Posterior vena cava (tissue), 2 donors: Measurements from ENCODE around the gene VPS26B. TPM values are rescaled to one million over a fixed set of nuclear protein-coding genes. Genes with fewer than 3 reads are reported as not detected.

Experiments
- total RNA-seq, 2 donors: library from RNA; stranded (reverse); fragmentation: NEBNext Ultra II Directional; extraction: Animal tissue kit (Norgen Biotek cat#: 25700); gene quantifications; one replicate each; pipeline ENCODE4 v1.2.1, GENCODE V29; 2021
- donor health status: DM: yes; HTN: yes; CAD: no.
- donor health status: DM: yes; HTN: yes; CAD: no.

Gene VPS26B
- total RNA-seq, 2 donors from 2014 or later, result 30.7 to 34.1 TPM

Other genes with a start within 250 kb of the VPS26B start
- 10 to 100 TPM; 86.6 to 92.2 TPM for gene JAM3, start 155.6 kb upstream of the VPS26B start, total RNA-seq
- gene NCAPD3, start 704 bp upstream of the VPS26B start, total RNA-seq, result 10 to 100 TPM; 12.6 to 15.2 TPM
- gene THYN1, start 28.7 kb downstream of the VPS26B start, total RNA-seq, result 10 to 100 TPM; 21.0 to 37.3 TPM
- gene ACAD8, start 28.9 kb downstream of the VPS26B start, total RNA-seq, result 10 to 100 TPM; 12.9 to 16.9 TPM
- gene GLB1L3, start 51.7 kb downstream of the VPS26B start, total RNA-seq, result not detected
- gene GLB1L2, start 107.3 kb downstream of the VPS26B start, total RNA-seq, result 1 to 10 TPM; 2.8 to 4.0 TPM
- under 1 TPM in 1 of 2 donors, not detected in 1; 0.28 TPM for gene B3GAT1, start 187.6 kb downstream of the VPS26B start, total RNA-seq